H9 (cell line): ENCODE data around the gene SLC9A1. TPM values are rescaled to one million over a fixed set of nuclear protein-coding genes. Genes with fewer than 3 reads are reported as not detected.
A peak's percentile ranks its signal among the peaks of the same experiment; 100 is the strongest.

Experiments
- DNase-seq: peaks from one replicate; pipeline ENCODE4 v3.0.0-alpha.2; 2017
- H2AFZ ChIP-seq: one replicate; pipeline ENCODE4 v1.6.1; 2013; ENCODE audit warnings: mild to moderate bottlenecking, low read length, control low read depth, moderate library complexity
- H2AK5ac ChIP-seq: 2 replicates; pipeline ENCODE4 v1.6.1; 2013; ENCODE audit warnings: low read length, control low read depth, mixed read lengths; ENCODE audit not compliant: insufficient read length
- H2BK120ac ChIP-seq: one replicate; pipeline ENCODE4 v1.6.1; 2013; ENCODE audit warnings: low read depth, mild to moderate bottlenecking, low read length, control low read depth, inconsistent platforms; ENCODE audit not compliant: poor library complexity, severe bottlenecking
- H2BK12ac ChIP-seq: 2 replicates; pipeline ENCODE4 v1.6.1; 2013; ENCODE audit warnings: low read length, control low read depth, mixed read lengths, low read depth; ENCODE audit not compliant: insufficient read length
- H2BK15ac ChIP-seq: 2 replicates; pipeline ENCODE4 v1.6.1; 2013; ENCODE audit warnings: low read depth, low read length, control low read depth
- H2BK20ac ChIP-seq: one replicate; pipeline ENCODE4 v1.6.1; 2013; ENCODE audit warnings: low read depth, mild to moderate bottlenecking, low read length, control low read depth, inconsistent platforms; ENCODE audit not compliant: poor library complexity, severe bottlenecking
- H2BK5ac ChIP-seq: 2 replicates; pipeline ENCODE4 v1.6.1; 2013; ENCODE audit warnings: low read length, control low read depth, mixed read lengths; ENCODE audit not compliant: insufficient read length
- H3K14ac ChIP-seq: 2 replicates; pipeline ENCODE4 v1.6.1; 2013; ENCODE audit warnings: low read length, control low read depth; ENCODE audit not compliant: insufficient read depth
- H3K18ac ChIP-seq: 2 replicates; pipeline ENCODE4 v1.6.1; 2013; ENCODE audit warnings: low read depth, mild to moderate bottlenecking, mixed read lengths, low read length, control low read depth; ENCODE audit not compliant: insufficient read length
- H3K23ac ChIP-seq: 2 replicates; pipeline ENCODE4 v1.6.1; 2013; ENCODE audit warnings: low read length, control low read depth, mixed read lengths, low read depth; ENCODE audit not compliant: insufficient read length
- H3K23me2 ChIP-seq: 2 replicates; pipeline ENCODE4 v1.6.1; 2013; ENCODE audit warnings: low read depth, mild to moderate bottlenecking, mixed read lengths, low read length, control low read depth; ENCODE audit not compliant: insufficient read length, poor library complexity, severe bottlenecking
- H3K27ac ChIP-seq: 2 replicates; pipeline ENCODE4 v1.5.1; 2013; ENCODE audit warnings: low read length, control low read depth, mixed read lengths, low read depth; ENCODE audit not compliant: insufficient read length
- H3K27me3 ChIP-seq: 2 replicates; pipeline ENCODE4 v1.6.1; 2013; ENCODE audit warnings: low read length, control low read depth, inconsistent platforms; ENCODE audit not compliant: insufficient read depth
- H3K4ac ChIP-seq: 2 replicates; pipeline ENCODE4 v1.6.1; 2013; ENCODE audit warnings: low read depth, mild to moderate bottlenecking, control low read depth, inconsistent platforms, low read length, moderate library complexity
- H3K4me1 ChIP-seq: 2 replicates; pipeline ENCODE4 v1.6.1; 2013; ENCODE audit warnings: low read length, control low read depth, inconsistent platforms; ENCODE audit not compliant: insufficient read depth
- H3K4me2 ChIP-seq: 2 replicates; pipeline ENCODE4 v1.6.1; 2013; ENCODE audit warnings: low read length, control low read depth, mixed read lengths; ENCODE audit not compliant: insufficient read length, insufficient read depth
- H3K56ac ChIP-seq: 2 replicates; pipeline ENCODE4 v1.6.1; 2013; ENCODE audit warnings: low read depth, mild to moderate bottlenecking, mixed read lengths, low read length, control low read depth; ENCODE audit not compliant: insufficient read length
- H3K79me1 ChIP-seq: 2 replicates; pipeline ENCODE4 v1.6.1; 2013; ENCODE audit warnings: low read depth, mild to moderate bottlenecking, moderate library complexity, low read length, control low read depth, inconsistent platforms; ENCODE audit not compliant: insufficient read depth, poor library complexity, severe bottlenecking
- H3K79me2 ChIP-seq: 2 replicates; pipeline ENCODE4 v1.6.1; 2013; ENCODE audit warnings: low read length, control low read depth, inconsistent platforms; ENCODE audit not compliant: insufficient read depth
- H3K9ac ChIP-seq: 2 replicates; pipeline ENCODE4 v1.6.1; 2013; ENCODE audit warnings: low read length, control low read depth, mixed read lengths; ENCODE audit not compliant: insufficient read length; ENCODE audit errors: extremely low read depth
- H3K9me3 ChIP-seq: one replicate; pipeline ENCODE4 v1.6.1; 2013; ENCODE audit warnings: low read depth, low read length, inconsistent platforms; ENCODE audit not compliant: control insufficient read depth
- H3T11ph ChIP-seq: one replicate; pipeline ENCODE4 v1.6.1; 2013; ENCODE audit warnings: mild to moderate bottlenecking, low read length, control low read depth, inconsistent platforms
- H4K20me1 ChIP-seq: one replicate; pipeline ENCODE4 v1.6.1; 2013; ENCODE audit not compliant: control insufficient read depth, insufficient read length, insufficient read depth
- H4K5ac ChIP-seq: 2 replicates; pipeline ENCODE4 v1.6.1; 2013; ENCODE audit warnings: low read depth, mild to moderate bottlenecking, mixed read lengths, low read length, control low read depth; ENCODE audit not compliant: insufficient read length
- H4K8ac ChIP-seq: replicated peaks from 2 replicates; pipeline ENCODE4 v1.6.1; 2013; ENCODE audit warnings: low read length, control low read depth, mixed read lengths, low read depth; ENCODE audit not compliant: insufficient read length
- H4K91ac ChIP-seq: 2 replicates; pipeline ENCODE4 v1.6.1; 2013; ENCODE audit warnings: low read depth, mild to moderate bottlenecking, moderate library complexity, mixed read lengths, low read length, control low read depth; ENCODE audit not compliant: insufficient read length
- H3K27ac Mint-ChIP-seq, 3 experiments: 2 replicates in 2 of 3; 3 replicates in 1 of 3; pipeline ENCODE4 v1.8.0; 2020 to 2021; ENCODE audit warnings: mixed read lengths in 3 of 3, mild to moderate bottlenecking in 1 of 3, moderate library complexity in 1 of 3
- H3K27me3 Mint-ChIP-seq: 2 replicates; pipeline ENCODE4 v1.8.0; 2021; ENCODE audit warnings: low read depth, mild to moderate bottlenecking, moderate library complexity, mixed read lengths
- H3K36me3 Mint-ChIP-seq, 3 experiments: 2 replicates in 2 of 3; 3 replicates in 1 of 3; pipeline ENCODE4 v1.8.0; 2020 to 2021; ENCODE audit warnings: low read depth in 3 of 3, mixed read lengths in 3 of 3; ENCODE audit not compliant: insufficient read depth in 1 of 3
- H3K4me1 Mint-ChIP-seq, 2 experiments: 2 replicates each; pipeline ENCODE4 v1.8.0; 2020; ENCODE audit warnings: mixed read lengths in 2 of 2
- H3K4me3 Mint-ChIP-seq, 2 experiments: 2 replicates in 1 of 2; 3 replicates in 1 of 2; pipeline ENCODE4 v1.8.0; 2020 to 2021; ENCODE audit warnings: mild to moderate bottlenecking in 2 of 2, mixed read lengths in 2 of 2, moderate library complexity in 1 of 2
- H3K9me3 Mint-ChIP-seq, 2 experiments: 2 replicates in 1 of 2; 3 replicates in 1 of 2; pipeline ENCODE4 v1.8.0; 2020; ENCODE audit warnings: mild to moderate bottlenecking in 2 of 2, mixed read lengths in 2 of 2, moderate library complexity in 1 of 2
- WGBS: extraction: QIAGEN DNeasy Blood & Tissue Kit; methylation state at CpG from one replicate; pipeline ENCODE4 v1.1.7; 2013; ENCODE audit warnings: missing lambda C conversion rate, low lambda C conversion rate, mixed read lengths; ENCODE audit not compliant: insufficient read length; ENCODE audit errors: extremely low coverage; 5-methylcytosine and 5-hydroxymethylcytosine counted together
- total RNA-seq: library from RNA; stranded (reverse); gene quantifications from 2 replicates; pipeline ENCODE4 v1.2.1, GENCODE V29; 2021
- TF ChIP-seq, protein P1 (sequence below): fragments of 200-600 bp; sonication (generic); conservative IDR thresholded peaks from 3 replicates; pipeline ENCODE4 v1.8.0; 2021; ENCODE audit warnings: antibody characterized with exemption, mild to moderate bottlenecking

SLC9A1 gene
- total RNA-seq, 1 experiment from 2014 or later: 20.8 TPM

- no peaks in the 10 kb centered on the region for H3K4me1 ChIP-seq
- H3K27ac ChIP-seq: no peak overlapping the region
- Mint-ChIP-seq H3K4me3 (no peak overlapping the region), H3K27ac (0 out of 7 replicates have a peak overlapping the region, but pooled peaks of 1 of the 3 experiments have one; percentile 44), H3K36me3 (peaks cover 0 to under 1% (median under 1%) of the 10 kb centered on the region in 3 experiments; a peak in 2 of 7 replicates), H3K27me3 (no peaks in the 10 kb centered on the region), H3K9me3 (no peaks in the 10 kb centered on the region; a peak in 1 of 5 replicates), H3K4me1 (peaks cover 22 to 23% of the 10 kb centered on the region in 2 experiments)
- H4K91ac ChIP-seq: no peak overlapping the region
- no peaks in the 10 kb centered on the region for H3K79me2 ChIP-seq
- no peak overlapping the region for H2BK120ac ChIP-seq
- H3K23ac ChIP-seq: no peak overlapping the region
- no peak overlapping the region for H2BK12ac ChIP-seq
- H3K4ac ChIP-seq: no peak overlapping the region
- WGBS: no CpG with 5 or more reads among the region's 33 CpGs
- TF ChIP-seq, protein P1, sequence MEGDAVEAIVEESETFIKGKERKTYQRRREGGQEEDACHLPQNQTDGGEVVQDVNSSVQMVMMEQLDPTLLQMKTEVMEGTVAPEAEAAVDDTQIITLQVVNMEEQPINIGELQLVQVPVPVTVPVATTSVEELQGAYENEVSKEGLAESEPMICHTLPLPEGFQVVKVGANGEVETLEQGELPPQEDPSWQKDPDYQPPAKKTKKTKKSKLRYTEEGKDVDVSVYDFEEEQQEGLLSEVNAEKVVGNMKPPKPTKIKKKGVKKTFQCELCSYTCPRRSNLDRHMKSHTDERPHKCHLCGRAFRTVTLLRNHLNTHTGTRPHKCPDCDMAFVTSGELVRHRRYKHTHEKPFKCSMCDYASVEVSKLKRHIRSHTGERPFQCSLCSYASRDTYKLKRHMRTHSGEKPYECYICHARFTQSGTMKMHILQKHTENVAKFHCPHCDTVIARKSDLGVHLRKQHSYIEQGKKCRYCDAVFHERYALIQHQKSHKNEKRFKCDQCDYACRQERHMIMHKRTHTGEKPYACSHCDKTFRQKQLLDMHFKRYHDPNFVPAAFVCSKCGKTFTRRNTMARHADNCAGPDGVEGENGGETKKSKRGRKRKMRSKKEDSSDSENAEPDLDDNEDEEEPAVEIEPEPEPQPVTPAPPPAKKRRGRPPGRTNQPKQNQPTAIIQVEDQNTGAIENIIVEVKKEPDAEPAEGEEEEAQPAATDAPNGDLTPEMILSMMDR: no peak
- H3K23me2 ChIP-seq: no peaks in the 10 kb centered on the region
- H4K20me1 ChIP-seq: no peaks in the 10 kb centered on the region
- no peaks in the 10 kb centered on the region for H3K27me3 ChIP-seq
- H4K8ac ChIP-seq: no peak overlapping the region
- H3K9me3 ChIP-seq: no peaks in the 10 kb centered on the region
- no peak overlapping the region for H3T11ph ChIP-seq
- H3K9ac ChIP-seq: no peak overlapping the region
- no peak overlapping the region for H2BK15ac ChIP-seq
- no peak overlapping the region for H3K4me2 ChIP-seq
- no peak overlapping the region for H2AK5ac ChIP-seq
- H4K5ac ChIP-seq: no peak overlapping the region
- H3K18ac ChIP-seq: no peak overlapping the region
- no peak overlapping the region for H2BK5ac ChIP-seq
- no peak overlapping the region for H2BK20ac ChIP-seq
- H3K79me1 ChIP-seq: no peaks in the 10 kb centered on the region
- H3K56ac ChIP-seq: no peak overlapping the region
- H2AFZ ChIP-seq: no peak overlapping the region
- no peak overlapping the region for H3K14ac ChIP-seq
- DNase-seq: no peak
These were observed 54.4 kb downstream of the SLC9A1 start for GRCh38 chr1:27100335-27101053.
